NCI-H446 treated with DMSO at 0.1 percent for 48 hours (cell line): ENCODE data around the gene CHD5.
"Not testable (repeated sequence)": the region's sequence is repeated elsewhere in the genome, so short reads cannot be mapped to it uniquely, and the experiment has no call there.

ENCODE experiments used
- DNase-seq: peaks from one replicate; lab custom pipeline; 2025; lab: John Stamatoyannopoulos, UW

Gene CHD5

DNA sequence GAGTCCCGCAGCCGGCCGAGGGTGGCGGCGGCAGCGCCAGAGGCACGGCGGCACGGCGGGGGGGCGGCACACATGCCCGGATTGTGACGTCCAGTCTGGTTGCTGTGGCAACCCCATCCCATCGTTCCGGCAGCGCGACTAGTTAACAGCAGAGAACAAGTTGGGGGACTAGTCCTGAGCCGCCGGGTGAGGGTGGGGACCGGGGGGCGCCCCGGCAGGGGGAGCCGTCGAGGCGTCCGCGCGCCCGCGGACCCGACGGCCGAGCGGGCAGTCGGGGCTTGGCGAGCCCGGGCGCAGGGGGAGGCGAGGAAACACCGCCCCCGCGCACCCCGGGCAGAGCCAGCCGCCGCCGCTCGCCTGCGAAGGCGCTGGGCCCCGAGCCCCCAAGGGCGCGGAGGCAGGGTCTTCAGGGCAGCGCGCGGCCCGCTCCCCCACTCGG, at the start of gene CHD5:
CHD5 (minus strand) TSS at position 54 of the 439 bp plus-strand sequence. CDS start 298 bp downstream, outside the sequence.
- no peak for DNase-seq

DNA sequence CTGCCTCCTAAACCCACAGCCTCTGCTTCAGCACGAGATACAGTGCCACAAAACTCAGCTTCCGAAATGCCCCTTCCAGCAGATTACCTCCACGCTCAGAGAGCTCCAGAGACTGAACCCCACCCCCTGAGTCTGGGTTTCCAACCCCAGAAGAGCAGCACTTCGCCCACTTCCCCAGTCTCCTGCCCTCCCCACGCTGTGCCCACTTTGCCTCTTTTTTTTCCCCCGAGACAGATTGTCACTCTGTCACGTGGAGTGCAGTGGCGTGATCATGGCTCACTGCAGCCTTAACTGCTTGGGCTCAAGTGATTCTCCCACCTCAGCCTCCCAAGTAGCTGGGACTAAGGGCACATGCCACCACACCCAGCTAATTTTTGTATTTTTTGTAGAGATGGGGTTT, 45.5 kb upstream of the CHD5 start:
- DNase-seq, result no peak

DNA sequence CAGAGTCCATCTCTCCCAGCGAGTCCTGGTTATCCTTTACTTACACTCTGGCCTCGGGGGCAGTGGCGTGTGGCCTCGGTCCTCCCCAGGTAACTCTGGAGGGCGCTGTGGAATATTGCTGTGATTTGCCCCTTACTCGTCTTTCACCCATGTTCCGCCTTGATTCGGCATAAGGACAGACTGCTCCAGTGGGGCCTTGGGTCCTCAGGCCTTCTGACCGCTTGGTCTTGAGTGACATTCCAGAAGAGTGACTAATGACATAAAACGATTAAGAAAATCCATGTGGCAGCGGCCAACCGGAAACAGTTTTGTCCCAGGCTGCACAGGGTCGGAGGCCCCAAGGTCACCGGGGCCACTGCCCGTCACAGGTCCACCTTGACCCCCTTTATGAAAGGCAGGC, 44.6 kb upstream of the CHD5 start:
- no peak for DNase-seq

DNA sequence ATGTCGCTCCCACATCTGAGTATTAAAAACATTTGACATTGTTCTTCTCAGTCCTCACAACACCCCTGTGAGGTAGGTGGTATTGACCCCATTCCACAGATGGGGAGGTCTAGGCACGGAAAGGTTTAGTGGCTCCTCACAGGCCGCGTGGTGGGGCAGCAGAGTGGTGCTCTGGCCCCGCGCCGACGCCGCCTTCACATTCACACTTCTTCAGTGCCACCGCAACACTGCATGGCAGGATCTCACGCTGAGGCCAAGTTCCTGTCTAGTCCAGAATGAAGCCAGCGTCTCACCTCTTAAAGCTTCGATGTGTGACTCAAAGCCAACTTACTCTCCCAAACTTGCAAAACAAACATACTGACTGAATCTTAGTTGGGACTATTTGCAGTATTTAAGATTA, 43.5 kb upstream of the CHD5 start:
- no peak for DNase-seq

DNA sequence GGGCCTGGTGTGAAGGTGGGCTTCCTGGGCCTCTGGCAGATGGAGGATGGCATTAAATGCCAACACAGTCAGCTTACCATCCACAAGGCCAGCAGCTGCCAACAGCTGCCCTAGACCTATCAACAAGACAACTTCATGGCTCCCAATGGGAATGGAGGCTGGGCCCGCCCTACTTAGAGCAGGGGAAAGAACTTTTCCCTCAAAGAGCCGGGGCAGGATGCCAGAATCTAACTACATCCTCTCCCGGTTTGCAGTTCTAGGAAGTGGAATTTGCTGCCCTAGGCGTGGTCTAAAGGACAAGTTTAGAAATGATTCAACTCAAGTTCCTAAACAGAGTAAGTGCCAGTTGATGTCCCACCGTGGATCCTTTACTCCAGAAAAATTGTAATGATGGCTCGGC, 42.5 kb upstream of the CHD5 start:
- no peak for DNase-seq

DNA sequence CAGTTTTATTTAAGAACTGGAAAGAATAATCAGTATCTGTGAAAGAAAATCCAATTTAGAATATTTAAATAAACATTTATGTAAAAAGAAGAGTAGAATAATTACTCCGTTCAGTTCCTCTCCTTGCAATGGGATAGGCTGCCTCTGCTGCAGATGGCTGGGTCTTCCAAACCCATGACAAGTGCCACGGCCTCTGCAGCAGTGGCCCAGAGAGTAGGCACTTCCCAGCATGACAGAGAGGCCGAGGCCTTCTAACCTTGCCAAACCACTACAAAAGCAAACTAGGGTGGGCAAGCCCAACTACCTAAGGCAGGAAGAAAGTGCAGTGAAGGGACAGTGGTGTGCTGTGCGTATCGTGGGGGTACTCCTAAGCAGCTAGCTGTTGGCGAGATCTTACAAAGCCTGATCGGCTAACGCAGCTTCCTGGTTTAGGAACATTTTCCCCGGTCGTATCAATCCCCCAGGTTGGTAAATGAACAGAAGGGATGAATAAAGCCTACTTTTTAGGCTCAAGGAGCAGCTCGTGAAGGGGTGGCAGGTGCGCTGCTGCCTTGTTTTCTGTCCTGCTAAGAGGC, 41.2 kb upstream of the CHD5 start:
- no peak for DNase-seq

DNA sequence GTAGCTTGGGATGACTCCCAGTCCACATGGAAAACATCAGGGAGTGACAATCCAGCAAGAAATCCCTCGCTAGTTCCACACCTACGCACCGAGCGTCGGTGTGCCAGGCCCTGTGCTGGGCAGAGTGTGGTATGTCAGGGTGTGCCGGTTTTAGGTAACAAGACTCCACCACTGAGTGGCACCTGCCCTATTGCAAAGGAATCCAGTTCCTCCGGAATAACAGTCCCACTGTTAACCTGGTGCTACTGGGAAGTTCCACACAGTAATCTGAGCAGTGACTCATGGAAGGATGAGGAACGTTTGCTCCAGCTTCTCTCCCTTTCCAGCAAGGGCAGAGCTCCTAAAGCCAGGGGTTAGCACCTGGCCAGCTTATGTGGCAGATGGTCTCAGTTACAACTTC, 40.1 kb upstream of the CHD5 start:
- DNase-seq, result no peak

DNA sequence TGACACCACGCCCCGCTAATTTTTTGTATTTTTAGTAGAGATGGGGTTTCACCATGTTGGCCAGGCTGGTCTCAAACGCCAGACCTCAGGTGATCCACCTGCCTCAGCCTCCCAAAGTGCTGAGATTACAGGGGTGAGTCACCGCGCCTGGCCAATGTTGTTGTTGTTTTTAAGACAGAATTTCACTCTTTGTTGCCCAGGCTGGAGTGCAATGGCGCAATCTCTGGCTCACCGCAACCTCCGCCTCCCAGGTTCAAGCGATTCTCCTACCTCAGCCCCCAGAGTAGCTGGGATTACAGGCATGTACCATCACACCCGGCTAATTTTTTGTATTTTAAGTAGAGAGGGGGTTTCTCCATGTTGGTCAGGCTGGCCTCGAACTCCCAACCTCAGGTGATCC, 39.5 kb upstream of the CHD5 start:
- not testable (repeated sequence) for DNase-seq

DNA sequence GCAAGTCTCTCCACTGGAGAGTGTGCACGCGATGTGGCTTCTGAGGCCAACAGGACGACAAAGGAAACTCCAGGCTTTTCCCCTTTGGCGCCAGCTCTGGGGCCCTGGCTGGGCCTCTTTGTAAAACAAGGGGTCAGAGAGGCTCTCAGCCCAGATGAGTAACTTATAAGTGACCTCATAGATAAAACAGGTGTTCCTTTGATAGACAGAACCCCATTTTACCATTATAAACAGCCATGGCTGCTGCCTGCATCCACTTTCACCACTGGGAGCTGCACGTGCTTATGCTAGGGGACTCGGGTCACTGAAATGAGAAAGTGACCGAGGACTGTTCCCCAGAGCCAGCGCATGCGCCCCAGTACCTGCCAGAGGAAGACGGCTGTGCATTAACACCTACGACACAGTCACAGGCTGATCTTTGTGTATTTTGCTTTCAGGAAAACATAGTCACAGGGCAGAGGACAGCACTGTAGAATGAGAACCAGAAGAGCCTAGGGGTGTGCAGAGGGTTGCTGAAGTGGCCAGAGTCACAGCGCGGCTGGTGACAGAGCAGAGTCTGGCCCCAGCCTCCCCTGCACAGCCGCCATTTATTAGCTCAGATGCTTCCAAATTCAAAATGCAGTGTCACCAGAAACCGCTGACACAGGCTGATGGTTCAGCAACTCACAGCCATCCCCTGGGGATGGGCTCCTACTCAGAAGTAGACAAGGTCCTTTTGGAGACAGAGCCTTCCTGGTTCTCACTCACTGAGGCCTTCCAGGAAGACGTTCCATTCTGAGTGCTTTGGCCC, 38.4 kb upstream of the CHD5 start:
- no peak for DNase-seq

DNA sequence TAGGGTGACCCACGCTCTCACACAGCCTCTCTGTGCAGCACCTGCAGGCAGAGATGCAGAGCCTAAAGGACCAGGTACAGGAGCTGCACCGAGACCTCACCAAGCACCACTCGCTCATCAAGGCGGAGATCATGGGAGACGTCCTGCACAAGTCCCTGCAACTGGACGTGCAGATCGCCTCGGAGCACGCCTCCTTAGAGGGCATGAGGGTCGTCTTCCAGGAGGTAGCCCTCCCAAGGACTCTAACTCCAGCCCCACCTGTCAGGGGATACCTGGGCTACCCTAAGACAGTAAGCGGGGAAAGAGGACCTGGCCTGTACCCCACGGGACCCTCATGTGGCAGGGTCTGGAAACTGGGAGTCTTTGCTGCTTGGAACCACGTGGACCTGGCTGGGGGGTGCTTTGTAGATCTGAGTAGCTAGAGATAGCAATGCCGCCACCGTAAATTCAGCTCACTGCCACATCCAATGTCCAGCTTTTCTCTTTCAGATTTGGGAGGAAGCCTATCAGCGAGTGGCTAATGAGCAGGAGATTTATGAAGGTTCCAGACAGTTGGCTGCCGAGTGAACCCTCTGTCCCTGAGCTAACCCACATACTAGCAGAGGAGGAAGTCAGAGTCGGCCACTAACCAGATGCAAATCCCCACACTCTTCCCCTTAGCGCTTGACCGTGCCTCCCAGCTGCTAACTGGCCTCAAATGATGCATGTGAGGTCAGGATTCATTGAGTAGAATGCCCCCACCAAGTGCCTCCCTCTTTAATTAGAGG, 32.3 kb upstream of the CHD5 start:
- DNase-seq, result no peak

DNA sequence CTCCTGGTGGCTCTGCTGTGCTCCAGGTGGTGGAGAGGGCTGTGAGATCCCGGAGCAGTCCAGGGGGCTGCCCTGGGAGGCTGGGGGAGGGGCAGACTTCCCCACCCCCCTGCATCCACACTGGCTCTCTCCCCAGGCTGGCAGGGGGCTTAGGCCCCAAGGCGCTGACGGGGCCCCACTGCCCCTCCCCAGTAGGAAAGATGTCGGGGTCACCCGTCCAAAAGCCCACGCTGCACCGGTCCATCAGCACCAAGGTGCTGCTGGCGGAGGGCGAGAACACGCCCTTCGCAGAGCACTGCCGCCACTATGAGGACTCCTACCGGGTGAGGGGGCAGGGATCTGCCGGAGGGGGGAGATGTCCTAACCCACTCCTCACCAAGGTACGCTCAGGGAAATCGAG, 31.6 kb upstream of the CHD5 start:
- no peak for DNase-seq

DNA sequence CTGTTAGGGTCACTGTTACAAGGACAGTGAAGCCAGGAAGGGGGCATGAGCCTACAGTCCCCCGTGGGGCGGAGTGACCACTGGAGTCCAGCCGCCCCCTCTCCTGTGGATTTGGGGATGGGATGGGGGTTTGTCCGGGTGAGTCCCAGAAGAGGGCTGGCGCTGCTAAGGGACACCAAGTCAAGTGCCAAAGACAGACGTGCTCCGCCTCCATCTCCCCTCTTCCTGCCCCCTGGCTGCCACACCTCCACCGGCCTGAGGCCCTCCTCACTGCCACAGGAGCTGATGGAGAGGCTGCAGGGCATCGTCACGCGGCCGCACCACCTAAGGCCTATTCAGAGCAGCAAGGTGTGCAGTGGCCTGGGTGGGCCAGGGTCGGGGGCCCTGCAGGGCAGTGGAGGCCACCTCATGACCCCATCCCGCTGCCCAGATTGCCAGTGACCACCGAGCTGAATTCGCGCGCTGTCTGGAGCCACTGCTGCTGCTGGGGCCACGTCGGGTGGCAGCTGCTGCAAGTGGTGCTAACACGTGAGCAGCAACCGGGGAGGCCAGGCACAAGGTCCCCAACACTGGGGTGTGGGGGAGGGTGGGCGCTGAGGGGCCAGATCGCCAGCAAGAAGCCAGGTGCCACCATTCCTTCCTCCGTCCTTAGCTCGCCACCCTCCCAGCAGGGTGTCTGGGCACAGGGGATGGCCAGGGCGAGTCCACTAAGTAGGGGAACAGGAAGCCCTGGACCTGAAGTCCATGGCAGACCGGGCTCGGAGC, 30.7 kb upstream of the CHD5 start:
- no peak for DNase-seq

DNA sequence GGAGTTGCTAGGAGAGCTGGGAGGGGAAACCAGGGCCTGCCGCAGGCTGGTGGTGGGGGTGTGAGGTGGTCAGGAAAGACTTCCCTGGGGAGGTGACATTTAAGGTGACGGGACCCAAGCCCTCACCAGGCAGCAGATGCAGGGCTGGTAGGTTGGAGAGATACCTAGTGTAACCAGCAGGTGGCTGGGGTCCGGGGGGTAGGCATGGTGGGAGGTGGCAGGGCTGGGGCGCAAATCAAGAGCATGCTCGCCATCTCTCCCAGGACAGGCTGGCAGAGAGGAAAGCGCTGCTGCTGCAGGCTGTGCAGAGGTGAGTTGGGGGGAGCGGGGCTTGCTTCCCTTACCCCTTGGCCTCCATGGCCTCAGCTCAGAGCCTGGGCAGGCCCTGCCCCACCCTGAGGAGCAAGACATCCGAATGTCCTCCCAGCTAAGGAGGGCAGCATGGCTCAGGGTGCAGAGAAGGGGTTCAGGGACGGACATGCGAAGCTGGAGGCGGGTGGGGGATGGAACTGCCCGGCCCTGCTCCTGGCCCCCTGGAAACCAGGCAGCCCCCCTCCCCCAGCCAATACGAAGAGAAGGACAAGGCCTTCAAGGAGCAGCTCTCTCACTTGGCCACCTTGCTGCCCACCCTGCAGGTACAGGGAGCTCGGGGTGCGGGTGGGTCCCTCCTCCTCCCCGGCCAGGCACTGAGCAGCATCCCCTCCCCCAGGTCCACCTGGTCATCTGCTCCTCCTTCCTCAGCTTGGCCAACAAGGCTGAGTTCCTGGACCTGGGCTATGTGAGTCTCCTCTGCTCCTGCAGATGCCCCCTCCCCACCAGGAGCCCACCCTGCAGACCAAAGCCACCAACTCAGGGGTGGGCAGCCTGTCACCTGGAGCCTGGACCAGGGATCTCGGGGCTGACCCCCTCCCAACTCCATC, 29.8 kb upstream of the CHD5 start:
- no peak for DNase-seq

DNA sequence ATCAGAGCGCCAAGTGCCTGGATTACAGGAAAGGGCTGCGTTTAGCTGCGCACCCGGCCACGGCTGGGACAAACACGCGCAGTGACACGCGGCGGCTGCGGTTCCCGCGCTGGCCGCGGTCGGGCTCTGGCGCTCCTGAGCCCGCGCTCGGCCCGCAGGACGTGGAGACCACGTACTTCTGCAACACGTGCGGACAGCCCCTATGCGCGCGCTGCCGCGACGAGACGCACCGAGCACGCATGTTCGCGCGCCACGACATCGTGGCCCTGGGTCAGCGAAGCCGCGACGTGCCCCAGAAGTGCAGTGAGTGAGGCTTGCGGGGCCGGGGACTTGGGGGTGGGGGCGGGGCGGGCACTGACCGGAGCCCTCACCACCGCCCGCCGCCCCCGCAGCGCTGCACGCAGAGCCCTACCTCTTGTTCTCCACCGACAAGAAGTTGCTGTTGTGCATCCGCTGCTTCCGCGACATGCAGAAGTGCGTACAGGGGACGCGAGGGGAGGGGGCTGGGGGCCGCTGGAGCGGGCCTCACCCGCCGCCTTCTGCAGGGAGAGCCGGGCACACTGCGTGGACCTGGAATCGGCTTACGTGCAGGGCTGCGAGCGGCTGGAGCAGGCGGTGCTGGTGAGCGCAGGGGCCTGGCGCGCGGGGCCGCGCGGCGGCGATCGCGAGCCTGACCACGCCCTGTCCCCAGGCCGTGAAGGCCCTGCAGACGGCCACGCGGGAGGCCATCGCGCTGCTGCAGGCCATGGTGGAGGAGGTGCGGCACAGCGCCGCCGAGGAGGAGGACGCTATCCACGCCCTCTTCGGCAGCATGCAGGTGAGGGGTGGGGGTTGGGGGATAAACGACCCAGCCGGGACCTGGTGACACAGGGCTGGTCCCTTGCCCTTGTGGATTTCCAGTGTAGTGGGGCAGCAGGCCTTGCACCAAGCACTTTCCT, 28.9 kb upstream of the CHD5 start:
- no peak for DNase-seq

DNA sequence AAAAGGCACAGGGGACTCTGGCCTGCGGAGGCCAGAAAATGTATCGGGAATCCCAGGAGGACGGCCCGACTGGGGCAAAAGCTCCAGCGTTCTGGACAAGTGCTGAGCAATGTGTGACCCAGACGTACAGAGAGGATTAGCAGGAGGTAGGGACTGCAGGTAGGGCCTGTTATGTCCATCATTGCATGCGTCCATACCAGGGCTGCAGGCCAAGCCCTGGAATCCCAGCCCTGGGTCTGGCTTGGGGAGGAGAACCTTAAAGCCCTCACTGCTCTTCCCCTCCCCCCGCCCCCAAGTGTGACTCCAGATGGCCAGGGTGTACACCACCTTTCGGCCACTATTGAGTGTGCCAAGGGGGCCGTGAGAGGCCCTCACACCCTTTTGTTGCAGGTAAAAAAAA, 27.8 kb upstream of the CHD5 start:
- DNase-seq, result no peak

DNA sequence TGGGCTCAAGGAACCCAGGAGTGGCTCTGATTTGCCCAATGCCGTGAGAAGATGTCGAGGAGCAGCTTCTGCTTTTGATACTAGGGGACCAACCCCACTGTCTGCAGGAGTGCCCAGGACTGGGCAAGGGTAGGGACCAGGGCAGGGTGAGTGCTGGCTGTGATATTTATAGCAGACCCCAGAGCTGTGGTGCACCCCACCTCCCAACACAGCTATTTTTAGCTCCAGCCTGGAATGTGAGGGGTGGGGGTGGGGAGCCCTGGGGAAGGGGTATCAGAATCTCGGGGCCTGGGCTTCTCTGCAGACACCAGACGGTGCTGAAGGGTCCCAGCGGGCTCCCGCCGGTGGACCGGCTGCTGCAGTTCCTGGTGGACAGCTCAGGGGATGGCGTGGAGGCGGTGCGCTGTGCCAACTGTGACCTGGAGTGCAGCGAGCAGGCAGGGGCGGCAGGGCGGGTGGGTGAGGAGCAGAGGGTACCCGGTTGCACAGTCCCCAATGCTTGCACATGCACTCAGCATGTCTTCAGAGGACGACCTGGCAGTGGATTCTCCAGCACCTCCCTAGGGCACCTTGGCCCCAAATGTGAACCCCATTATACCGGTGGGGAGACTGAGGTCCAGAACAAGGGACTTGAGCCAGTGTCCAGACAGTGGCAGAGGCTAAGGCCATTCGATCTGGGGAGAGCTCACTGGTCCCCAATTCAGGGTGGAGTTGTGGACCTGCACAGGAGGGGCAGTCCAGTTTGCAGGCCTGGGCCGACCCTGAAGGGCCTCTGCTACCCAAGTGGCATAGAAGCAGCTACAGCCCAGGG, 27.2 kb upstream of the CHD5 start:
- no peak for DNase-seq

DNA sequence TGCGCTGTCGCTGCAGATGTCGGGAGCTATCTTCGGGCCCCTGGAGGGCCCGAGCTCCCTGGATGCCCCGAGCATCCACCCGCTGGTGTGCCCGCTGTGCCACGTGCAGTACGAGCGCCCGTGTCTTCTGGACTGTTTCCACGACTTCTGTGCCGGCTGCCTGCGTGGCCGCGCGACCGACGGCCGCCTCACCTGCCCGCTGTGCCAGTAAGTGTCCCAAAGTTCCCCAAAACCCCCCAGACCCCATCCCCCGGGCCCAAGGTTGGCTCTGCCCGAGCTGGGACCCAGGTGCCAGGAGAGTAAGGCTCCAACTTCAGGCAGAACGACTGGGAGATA, 26.4 kb upstream of the CHD5 start:
- no peak for DNase-seq

DNA sequence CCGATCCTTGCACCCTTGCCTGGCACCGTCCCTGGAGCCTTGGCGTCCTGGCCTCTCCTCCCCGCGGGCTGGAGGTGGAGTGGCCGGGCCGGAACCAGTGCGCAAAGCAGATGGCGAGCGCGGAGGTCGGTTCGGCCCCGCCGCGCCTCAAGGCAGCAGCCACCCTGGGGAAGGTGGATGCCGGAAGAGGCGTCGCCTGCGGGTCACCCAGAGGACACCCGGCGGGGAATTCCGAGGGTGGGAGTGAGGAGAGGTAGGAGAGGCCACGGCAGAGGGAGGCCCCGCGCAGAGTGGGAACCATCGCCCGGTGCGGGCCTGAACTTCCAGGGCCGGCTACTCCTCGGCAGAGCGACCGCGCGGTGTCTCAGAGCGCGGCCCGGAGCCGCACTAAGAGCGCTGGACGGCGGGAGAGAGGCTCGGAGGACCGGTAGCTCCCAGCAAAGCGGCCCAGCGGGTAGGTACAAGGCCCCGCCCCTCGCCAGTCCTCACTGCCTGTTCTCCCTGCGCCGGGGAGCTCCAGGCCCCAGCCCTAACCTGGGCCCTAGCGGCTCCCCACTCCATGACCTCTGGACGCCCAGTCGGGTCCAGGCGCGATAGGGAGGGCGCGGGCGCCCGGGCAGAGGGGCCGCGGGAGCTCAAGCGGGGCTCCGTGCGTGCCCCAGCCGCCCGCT, 25.9 kb upstream of the CHD5 start, which contains the start of gene RNF207:
RNF207 (plus strand) TSS at position 271 of the 671 bp plus-strand sequence. CDS start 417 bp downstream, outside the sequence.
- DNase-seq, result no peak

DNA sequence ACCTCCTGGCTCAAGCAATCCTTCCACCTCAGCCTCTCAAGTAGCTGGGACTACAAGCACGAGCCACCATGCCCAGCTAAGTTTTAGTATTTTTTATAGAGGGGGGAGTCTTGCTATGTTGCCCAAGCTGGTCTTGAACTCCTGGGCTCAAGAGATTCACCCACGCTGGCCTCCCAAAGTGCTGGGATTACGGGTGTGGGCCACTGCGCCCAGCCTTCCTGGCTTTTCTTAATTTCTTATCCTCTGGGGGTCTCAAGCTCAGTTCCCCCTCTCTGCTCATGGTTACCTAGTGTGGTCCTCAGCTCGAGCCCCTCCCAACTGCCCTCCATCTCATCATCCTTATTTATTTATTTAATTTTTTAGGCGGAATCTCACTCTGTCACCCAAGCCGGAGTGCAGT, 22.1 kb upstream of the CHD5 start:
- DNase-seq, result no peak
